Neural crest cell (in vitro differentiated cells): ENCODE measurements around the gene RPL4. TPM values are rescaled to one million over a fixed set of nuclear protein-coding genes. Genes with fewer than 3 reads are reported as not detected.
"Not testable (repeated sequence)": the region's sequence is repeated elsewhere in the genome, so short reads cannot be mapped to it uniquely, and the experiment has no call there.

ENCODE experiments used
- DNase-seq: peaks from one replicate; pipeline ENCODE4 v3.0.0; 2021; ENCODE audit warnings: low read depth, mixed read lengths, low spot score
- H3K27ac Mint-ChIP-seq: one replicate; pipeline ENCODE4 v1.8.0; 2021; ENCODE audit warnings: mild to moderate bottlenecking, mixed read lengths; ENCODE audit not compliant: unreplicated experiment
- H3K27me3 Mint-ChIP-seq: 2 replicates; pipeline ENCODE4 v1.8.0; 2021; ENCODE audit warnings: low read depth, mild to moderate bottlenecking, mixed read lengths
- H3K36me3 Mint-ChIP-seq: 2 replicates; pipeline ENCODE4 v1.8.0; 2021; ENCODE audit warnings: low read depth, mild to moderate bottlenecking, mixed read lengths
- H3K4me1 Mint-ChIP-seq: 2 replicates; pipeline ENCODE4 v1.8.0; 2021; ENCODE audit warnings: mixed read lengths
- H3K4me3 Mint-ChIP-seq: one replicate; pipeline ENCODE4 v1.8.0; 2021; ENCODE audit warnings: mild to moderate bottlenecking, mixed read lengths
- H3K9me3 Mint-ChIP-seq: 2 replicates; pipeline ENCODE4 v1.8.0; 2021; ENCODE audit warnings: mixed read lengths
- CTCF ChIP-seq: fragments of 200-600 bp; sonication (generic); conservative IDR thresholded peaks from 2 replicates; pipeline ENCODE4 v1.5.0; 2021; ENCODE audit warnings: antibody characterized with exemption, mild to moderate bottlenecking
- total RNA-seq: library from RNA; stranded (reverse); gene quantifications from 2 replicates; pipeline ENCODE4 v1.2.1, GENCODE V29; 2021

Gene RPL4
- total RNA-seq, 1 donor from 2014 or later = 3,194 TPM

GRCh38 chr15:66474135-66474534 is 30.5 kb downstream of the RPL4 start:
- Mint-ChIP-seq H3K27me3 (no peaks in the 10 kb centered on the region), H3K36me3 (no peaks in the 10 kb centered on the region), H3K27ac (no peak overlapping the region), H3K9me3 (no peaks in the 10 kb centered on the region), H3K4me3 (no peak overlapping the region), H3K4me1 (peaks cover 18% of the 10 kb centered on the region)
- DNase-seq = no peak
- TF ChIP-seq CTCF = no peak

- DNase-seq = no peak
- no peak for TF ChIP-seq CTCF
- H3K4me1 Mint-ChIP-seq = peaks cover 18% of the 10 kb centered on the region
- H3K27me3 Mint-ChIP-seq = no peaks in the 10 kb centered on the region
- H3K36me3 Mint-ChIP-seq = peaks cover 2% of the 10 kb centered on the region
- H3K27ac Mint-ChIP-seq = peak overlapping the region; percentile 21
- no peaks in the 10 kb centered on the region for H3K9me3 Mint-ChIP-seq
- H3K4me3 Mint-ChIP-seq = no peak overlapping the region
Observed at GRCh38 chr15:66472176-66472999, 32.3 kb downstream of the RPL4 start.

GRCh38 chr15:66470825-66471224 is 33.8 kb downstream of the RPL4 start:
- not testable (repeated sequence) for DNase-seq, H3K27ac Mint-ChIP-seq, H3K4me3 Mint-ChIP-seq, H3K9me3 Mint-ChIP-seq, H3K27me3 Mint-ChIP-seq
- peaks cover 12% of the 10 kb centered on the region for H3K36me3 Mint-ChIP-seq
- peaks cover 18% of the 10 kb centered on the region for H3K4me1 Mint-ChIP-seq

- not testable (repeated sequence) for H3K27ac Mint-ChIP-seq, H3K27me3 Mint-ChIP-seq, DNase-seq, H3K4me1 Mint-ChIP-seq, H3K9me3 Mint-ChIP-seq, H3K4me3 Mint-ChIP-seq
- peaks cover 25% of the 10 kb centered on the region for H3K36me3 Mint-ChIP-seq
Observed at GRCh38 chr15:66467162-66468040, 37.3 kb downstream of the RPL4 start.

GRCh38 chr15:66465294-66465693 is 39.4 kb downstream of the RPL4 start:
- not testable (repeated sequence) for DNase-seq, H3K9me3 Mint-ChIP-seq, H3K4me1 Mint-ChIP-seq, H3K4me3 Mint-ChIP-seq, H3K27ac Mint-ChIP-seq, H3K27me3 Mint-ChIP-seq
- H3K36me3 Mint-ChIP-seq = peaks cover 25% of the 10 kb centered on the region

GRCh38 chr15:66462627-66463026 is 42.0 kb downstream of the RPL4 start:
- Mint-ChIP-seq H3K27ac (no peak overlapping the region), H3K36me3 (peaks cover 22% of the 10 kb centered on the region), H3K27me3 (no peaks in the 10 kb centered on the region), H3K4me3 (no peak overlapping the region), H3K4me1 (peaks cover 5% of the 10 kb centered on the region), H3K9me3 (peaks cover 4% of the 10 kb centered on the region)
- TF ChIP-seq CTCF = no peak
- DNase-seq = no peak

GRCh38 chr15:66461917-66462316 is 42.7 kb downstream of the RPL4 start:
- no peaks in the 10 kb centered on the region for H3K27me3 Mint-ChIP-seq
- TF ChIP-seq CTCF = no peak
- no peak for DNase-seq
- peaks cover 5% of the 10 kb centered on the region for H3K4me1 Mint-ChIP-seq
- no peak overlapping the region for H3K4me3 Mint-ChIP-seq
- H3K36me3 Mint-ChIP-seq = peaks cover 20% of the 10 kb centered on the region
- no peak overlapping the region for H3K27ac Mint-ChIP-seq
- H3K9me3 Mint-ChIP-seq = peaks cover 4% of the 10 kb centered on the region

GRCh38 chr15:66461294-66461693 is 43.4 kb downstream of the RPL4 start:
- DNase-seq, H3K4me1 Mint-ChIP-seq, H3K9me3 Mint-ChIP-seq, H3K27me3 Mint-ChIP-seq, H3K4me3 Mint-ChIP-seq, H3K27ac Mint-ChIP-seq: not testable (repeated sequence)
- peaks cover 16% of the 10 kb centered on the region for H3K36me3 Mint-ChIP-seq
